GM19193 (cell line): Measurements from ENCODE around the gene KRTAP10-3.

Experiments used
- POLR2A ChIP-seq: IDR thresholded peaks from 4 replicates; pipeline ENCODE4 v1.6.1; 2011; ENCODE audit not compliant: insufficient read depth, insufficient read length; ENCODE audit errors: extremely low read depth

Gene KRTAP10-3

DNA sequence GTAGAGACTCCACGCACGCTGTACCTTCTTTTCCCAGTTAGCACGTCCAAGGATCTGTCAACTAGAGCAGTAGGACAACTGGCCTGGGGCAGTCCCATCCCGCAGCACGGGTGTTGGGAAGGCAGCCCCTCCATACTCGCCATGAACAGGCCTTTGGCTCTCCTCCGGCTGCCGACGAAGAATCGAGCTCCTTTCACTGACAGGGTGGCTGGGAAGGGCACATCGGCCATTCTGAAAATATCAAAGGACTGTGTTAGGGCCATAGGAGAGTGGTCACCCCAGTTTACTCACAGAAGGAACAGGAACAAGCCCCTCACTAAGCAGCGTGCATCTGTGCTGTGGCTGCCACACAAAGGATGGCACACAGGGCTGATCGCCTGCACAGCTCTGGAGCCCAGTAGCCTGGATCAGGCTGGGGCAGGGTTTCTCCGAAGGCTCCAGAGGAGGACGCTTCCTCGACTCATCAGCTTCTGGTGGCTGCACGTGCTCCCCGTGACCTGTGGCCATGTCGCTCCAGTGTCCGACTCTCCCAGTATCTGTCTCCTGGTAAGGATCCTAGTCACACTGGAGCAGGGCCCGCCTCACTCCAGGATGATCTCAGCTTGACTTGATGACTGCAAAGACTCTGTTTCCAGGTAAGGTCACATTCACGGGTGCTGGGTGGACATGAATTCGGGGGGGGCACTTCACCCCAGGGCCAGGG, 27.5 kb downstream of the KRTAP10-3 start:
- TF ChIP-seq POLR2A = no peak

DNA sequence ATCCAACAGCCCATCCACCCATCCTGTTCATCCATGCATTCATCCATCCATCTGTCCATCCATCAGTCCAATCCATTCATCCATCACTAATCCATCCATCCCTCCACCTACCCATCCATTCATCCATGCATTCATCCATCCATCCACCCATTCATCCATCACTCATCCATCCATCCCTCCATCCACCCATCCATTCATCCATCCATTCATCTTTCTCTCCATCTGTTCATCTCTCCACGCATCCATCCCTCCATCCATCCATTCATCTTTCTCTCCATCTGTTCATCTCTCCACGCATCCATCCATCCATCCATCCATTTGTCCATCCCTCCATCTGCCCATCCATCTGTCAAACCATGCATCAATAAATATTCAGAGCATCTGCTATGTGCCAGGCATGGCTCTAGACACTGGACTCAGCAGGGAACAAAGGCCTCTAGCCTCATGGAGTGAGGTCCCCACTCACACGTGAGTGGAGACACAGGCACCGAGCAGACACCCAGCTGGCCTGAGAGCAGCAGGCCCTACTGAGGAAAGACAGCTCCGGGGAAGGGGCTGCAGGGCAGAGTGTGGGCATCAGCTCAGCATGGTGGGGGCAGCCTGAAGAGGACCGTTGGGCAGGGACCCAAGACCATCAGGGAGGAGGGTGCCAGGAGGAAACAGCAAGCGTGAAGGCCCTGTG, 28.2 kb downstream of the KRTAP10-3 start:
- no peak for TF ChIP-seq POLR2A

DNA sequence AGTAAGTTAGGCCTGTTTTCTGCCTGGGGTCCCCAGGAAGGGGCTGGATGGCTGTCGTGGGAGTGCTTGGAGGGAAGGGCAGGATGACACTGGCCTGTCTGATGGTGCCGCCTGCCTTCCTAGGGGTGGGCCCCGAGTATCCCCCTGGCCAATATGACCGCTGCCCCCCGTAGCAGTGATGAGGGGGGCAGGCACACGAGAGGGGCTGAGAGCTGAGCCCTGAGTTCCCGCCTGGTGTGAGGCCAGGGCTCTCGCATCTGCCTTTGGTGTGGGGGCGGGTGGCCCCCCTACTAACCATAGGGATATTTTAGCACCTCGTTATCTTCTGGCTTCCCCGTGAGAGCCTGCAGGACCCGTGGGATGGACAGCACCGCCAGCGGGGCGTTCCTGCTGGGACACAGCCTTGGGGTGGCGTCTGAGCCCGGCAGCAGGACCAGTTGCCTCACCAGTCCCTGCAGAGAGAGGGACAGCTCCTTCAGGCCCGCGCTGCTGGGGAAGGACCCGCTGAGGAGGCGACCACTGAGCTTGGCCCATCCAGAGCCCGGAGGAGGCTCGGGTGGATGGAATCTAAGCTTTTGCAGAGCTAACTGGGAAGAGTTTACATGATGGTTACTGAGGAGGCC, 29.0 kb downstream of the KRTAP10-3 start:
- no peak for TF ChIP-seq POLR2A

DNA sequence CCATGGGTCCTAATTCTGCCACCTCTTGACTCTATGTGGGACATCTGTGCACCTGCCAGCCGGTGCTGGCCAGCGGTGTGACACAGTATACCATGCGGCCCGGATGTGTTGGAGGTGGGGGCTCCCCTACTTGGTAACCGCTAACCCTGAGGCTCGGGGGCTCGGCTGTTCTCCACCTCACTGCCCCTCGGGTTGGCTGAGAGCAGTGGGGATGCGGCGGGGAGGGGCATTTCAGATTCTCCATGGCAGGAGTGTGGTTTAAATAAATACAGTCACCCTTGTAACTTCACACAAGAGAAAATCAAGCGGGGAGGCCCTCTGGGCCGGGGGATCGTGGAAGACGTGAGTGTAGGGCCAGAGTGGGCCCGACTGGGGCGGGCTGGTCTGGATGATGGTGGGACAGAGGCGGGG, 29.6 kb downstream of the KRTAP10-3 start:
- no peak for TF ChIP-seq POLR2A

DNA sequence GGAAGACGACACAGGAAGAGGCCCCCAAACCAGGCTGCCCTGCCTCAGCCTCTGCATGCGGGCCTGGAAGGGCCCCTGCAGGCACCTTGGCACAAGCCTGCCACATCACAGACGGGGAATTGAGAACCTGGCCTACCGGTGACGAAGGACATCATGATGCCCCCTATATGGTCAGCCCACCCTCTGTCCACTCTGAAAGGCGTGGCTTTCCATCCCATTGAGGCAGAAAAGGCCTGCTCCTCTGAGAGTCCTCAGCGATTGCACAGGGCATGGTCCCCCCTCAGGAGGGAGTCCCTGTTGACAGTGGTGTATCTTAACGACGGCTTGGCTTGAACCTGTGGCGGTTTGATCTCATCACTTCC, 30.0 kb downstream of the KRTAP10-3 start:
- no peak for TF ChIP-seq POLR2A

DNA sequence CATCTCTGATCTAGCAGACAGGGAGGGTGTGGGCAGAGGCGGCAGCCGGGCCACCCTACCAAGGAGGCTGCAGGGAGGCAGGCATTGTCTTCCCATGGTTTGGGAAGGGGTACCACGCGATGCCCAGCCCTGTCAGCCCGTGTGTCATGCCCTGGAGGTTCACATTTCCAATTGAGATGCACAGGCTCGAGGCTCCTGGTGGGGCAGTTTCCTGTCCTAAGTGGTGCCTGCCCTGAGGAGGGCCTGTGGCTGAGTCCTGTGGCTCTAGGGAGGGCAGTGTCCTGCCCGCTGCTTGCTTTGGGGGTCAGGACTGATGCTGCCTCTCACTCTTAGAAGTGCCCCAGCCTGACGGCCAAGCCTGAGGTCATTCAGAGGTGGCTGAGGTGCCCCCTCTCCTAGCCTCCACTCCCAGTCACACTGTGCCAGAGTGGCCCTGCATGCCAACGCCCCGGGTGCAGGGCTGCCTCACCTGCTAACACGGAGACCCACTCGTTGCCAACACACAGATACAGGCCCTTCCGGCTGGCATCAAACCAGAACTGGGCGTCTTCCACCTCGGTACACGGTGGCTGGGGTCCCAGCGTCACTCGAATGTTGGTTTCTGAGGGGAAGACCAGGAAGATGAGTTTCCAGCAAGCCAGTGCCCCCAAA, 30.5 kb downstream of the KRTAP10-3 start:
- no peak for TF ChIP-seq POLR2A

DNA sequence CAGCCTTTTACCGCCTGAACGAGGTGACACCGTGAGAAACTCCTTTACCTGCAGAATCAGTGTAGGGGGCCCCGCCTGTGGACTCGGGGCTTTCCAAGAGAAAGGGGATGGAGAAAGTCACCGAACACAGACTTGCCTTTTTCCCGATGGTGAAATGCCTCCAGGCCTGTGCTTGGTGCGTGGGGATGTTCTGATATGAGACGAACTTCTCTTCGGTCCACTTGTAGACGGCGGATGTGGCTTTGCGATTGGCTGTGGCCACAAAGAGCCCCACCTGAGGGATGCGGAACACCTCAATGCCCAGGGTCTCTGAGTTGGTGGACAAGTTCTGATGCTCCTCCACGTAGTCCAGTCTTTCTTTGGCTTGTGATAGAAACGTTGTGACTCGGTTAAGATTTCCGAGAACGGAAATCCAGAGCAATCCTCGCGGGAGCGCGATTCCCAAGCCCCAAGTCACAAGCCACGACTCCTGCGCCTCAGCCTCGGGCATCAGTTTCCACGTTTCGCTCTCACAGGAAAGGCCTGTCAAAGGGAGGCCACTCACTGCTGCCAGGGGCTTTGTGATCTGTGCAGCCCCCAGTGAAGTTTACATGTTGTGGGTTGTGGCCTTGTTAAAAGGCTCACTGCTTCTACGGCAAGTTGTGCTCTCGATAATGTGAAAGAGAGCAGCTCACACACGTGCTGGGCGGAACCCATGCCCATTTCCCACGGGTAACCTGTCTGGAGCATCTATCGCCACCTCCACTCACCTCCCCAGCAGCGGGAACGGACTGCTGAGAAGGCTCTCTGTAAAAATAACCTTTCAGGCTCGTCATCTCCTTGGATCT, 31.2 kb downstream of the KRTAP10-3 start:
- no peak for TF ChIP-seq POLR2A

DNA sequence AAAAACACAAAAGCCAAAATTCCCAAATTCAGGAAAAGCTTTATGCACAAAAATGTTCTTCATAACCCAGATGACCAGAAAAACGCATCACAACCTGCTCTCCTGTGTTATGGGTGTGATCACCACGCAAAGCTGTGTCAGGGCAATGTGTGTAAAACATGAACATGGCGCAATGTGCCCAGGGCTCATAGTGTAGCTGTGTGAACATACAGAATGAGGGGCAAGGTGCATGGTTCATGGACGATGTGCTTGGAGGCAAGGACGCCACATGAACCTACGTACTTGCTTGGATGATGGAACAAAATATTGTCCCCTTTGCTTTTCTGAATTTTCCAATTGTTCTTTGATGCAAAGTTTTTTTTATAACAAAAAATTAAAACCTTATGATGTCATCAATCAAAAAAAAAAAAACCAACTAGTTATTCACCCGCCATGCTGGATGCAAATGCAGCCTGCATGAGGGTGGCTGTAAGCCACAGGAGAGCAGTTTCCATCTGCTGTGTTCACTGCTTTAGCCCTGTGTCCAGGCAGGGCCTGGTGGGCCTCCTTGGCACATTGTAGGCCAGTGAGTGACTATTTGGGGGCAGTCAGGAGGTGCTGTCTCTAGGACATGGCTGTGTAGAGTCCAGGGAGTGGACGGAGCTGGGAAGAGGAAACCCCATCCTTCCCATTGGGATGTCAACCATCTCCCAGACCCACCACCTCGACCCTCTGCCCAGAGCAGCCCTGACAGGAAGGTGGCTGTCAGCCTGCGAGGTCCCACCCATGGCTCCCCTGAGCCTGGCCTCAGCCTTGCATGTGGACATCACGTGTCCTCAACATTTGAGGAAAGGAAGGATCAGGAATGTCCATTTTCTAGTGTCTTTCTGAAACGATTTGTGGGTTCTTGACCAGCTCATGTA, 32.2 kb downstream of the KRTAP10-3 start:
- TF ChIP-seq POLR2A = no peak

DNA sequence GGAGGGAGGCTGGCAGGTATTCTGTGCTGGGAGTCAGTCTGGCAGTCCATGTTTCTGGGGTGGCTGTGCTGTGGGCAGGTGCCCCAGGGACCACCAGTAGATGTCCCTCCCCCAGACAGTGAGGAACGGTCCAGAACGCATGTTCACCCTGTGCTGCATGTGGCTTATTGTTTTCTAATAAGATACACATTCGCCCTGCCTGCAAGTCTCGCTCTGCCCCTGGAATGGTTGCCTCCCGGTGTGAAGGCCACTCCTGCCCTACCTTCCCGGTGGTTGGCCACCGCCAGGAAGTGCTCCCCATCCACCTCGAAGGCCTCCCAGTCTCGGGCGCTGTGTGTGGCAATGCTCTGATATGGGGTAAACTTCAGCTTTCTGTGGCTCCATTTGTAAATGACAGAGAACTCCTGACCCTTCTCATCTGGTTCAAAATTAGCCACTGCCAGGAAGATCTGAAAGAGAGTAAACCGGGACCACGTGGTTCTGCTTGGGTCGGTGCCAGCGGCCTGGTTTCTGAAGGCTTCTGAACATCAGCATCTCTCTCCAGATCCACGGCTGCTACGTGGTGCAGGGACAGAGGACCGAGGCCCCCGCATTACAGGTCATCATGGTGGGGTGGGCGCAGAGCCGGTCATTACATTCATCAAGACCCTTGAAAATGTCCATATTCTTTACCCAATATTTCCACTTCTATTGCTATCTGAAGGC, 33.1 kb downstream of the KRTAP10-3 start:
- no peak for TF ChIP-seq POLR2A

DNA sequence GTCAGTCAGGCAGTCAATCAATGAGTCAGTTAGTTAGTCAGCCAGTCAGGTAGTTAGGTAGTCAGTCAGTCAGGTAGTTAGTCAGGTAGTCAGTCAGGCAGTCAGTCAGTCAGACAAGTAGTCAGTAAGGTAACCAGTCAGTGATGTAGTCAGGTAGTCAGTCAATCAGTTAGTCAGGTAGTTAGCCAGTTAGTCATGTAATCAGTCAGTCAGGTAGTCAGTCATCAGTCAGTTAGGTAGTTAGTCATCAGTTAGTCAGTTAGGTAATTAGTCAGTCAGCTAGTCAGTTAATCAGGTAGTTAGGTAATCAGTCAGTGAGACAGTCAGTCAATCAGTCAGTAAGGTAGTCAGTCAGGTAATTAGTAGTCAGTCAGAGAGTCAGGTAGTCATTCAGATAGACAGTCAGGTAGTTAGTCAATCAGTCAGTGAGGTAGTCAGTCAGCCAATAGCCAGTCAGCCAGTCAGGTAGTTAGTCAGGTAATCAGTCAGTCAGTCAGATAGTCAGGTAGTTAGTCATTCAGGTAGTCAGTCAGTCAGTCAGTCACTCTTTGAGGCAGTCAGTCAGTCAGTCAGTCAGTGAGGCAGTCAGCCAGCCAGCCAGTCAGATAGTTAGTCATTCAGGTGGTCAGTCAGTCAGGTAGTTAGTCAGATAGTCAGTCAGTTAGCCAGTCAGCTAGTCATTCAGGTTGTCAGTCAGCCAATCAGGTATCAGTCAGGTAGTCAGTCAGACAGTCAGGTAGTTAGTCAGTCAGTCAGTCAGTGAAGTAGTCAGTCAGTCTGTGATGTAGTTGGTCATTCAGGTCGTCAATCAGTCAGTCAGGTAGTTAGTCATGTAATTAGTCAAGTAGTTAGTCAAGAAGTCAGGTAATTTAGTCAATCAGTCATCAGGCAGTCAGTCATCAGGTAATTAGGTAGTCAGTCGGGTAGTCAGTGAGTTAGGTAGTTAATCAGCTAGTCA, 33.9 kb downstream of the KRTAP10-3 start:
- TF ChIP-seq POLR2A = no peak

DNA sequence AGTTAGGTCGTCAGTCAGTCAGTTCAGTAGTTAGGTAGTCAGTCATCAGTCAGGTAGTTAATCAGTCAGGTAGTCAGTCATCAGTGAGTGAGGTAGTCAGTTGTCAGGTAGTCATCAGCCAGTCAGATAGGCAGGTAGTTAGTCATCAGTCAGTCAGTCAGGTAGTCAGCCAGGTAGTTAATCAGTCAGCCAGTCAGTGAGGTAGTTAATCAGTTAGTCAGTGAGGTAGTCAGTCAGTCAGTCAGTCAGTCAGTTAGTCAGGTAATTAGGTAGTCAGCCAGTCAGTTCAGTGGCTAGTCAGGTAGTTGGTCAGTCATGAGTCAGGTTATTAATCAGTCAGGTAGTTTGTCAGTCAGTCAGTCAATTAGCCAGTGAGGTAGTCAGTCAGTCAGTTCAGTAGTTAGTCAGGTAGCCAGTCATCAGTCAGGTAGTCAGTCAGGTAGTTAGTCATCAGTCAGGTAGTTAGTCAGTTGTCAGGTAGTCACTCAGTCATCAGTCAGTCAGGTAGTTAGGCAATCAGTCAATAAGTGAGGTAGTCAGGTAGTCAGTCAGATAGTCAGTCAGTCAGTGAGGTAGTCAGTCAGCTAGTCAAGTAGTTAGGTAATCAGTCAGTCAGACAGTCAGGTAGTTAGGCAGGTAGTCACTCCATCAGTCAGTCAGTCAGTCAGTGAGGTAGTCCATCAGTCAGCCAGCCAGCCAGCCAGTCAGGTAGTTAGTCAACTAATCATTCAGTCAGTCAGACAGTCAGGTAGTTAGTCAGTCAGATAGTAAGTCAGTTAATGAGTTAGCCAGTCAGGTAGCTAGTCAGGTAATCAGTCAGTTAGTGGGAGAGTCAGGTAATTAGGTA, 34.8 kb downstream of the KRTAP10-3 start:
- TF ChIP-seq POLR2A = no peak
